HG03460 (cell line): ENCODE results near the gene P2RY4.
"Not testable (repeated sequence)": the region's sequence is repeated elsewhere in the genome, so short reads cannot be mapped to it uniquely, and the experiment has no call there.

Source experiments
- ATAC-seq: cut with Tn5 transposase; IDR thresholded peaks from one replicate; pipeline ENCODE4 v1.9.1; 2021; ENCODE audit not compliant: unreplicated experiment

Gene P2RY4

GRCh38 chrX:70244881-70245280, 15.1 kb downstream of the P2RY4 start:
- ATAC-seq, result no peak

GRCh38 chrX:70243601-70244000, 16.4 kb downstream of the P2RY4 start:
- not testable (repeated sequence) for ATAC-seq

GRCh38 chrX:70241501-70241900, 18.5 kb downstream of the P2RY4 start:
- no peak for ATAC-seq

GRCh38 chrX:70240751-70241150, 19.3 kb downstream of the P2RY4 start:
- no peak for ATAC-seq

GRCh38 chrX:70234355-70234754, 25.6 kb downstream of the P2RY4 start, which contains the start of gene AWAT1:
Gene AWAT1 (plus strand): TSS chrX:70234655. CDS start chrX:70234696, 41 bp downstream.
- no peak for ATAC-seq

- ATAC-seq, result no peak
Measured at GRCh38 chrX:70231666-70232065, 28.3 kb downstream of the P2RY4 start.

- ATAC-seq, result no peak
Measured at GRCh38 chrX:70226687-70227086, 33.3 kb downstream of the P2RY4 start.

- ATAC-seq, result no peak
Measured at GRCh38 chrX:70226048-70226447, 34.0 kb downstream of the P2RY4 start.

- no peak for ATAC-seq
Measured at GRCh38 chrX:70219938-70220764, 39.9 kb downstream of the P2RY4 start.

- not testable (repeated sequence) for ATAC-seq
Measured at GRCh38 chrX:70209570-70209969, 50.4 kb downstream of the P2RY4 start.

- ATAC-seq, result no peak
Measured at GRCh38 chrX:70208479-70208878, 51.5 kb downstream of the P2RY4 start.
